PC-3 (cell line): ENCODE data around the gene WDR48. TPM values are rescaled to one million over a fixed set of nuclear protein-coding genes. Genes with fewer than 3 reads are reported as not detected.

Experiments
- ATAC-seq: fragments of 200-7000 bp; cut with Tn5 transposase; 2 replicates; pipeline ENCODE4 v1.9.1; 2020; ENCODE audit warnings: mild to moderate bottlenecking, moderate library complexity
- BruUV-seq: library from RNA; stranded (reverse); fragments of 400-500 nt; replicated peaks from 2 replicates; lab custom pipeline; 2021; lab: Mats Ljungman, UMichigan
- CTCF ChIA-PET: fragments of 300-600 bp; sonication (Branson Sonifier 250); formaldehyde crosslinking; loops from one replicate; lab custom pipeline; 2022; ENCODE audit warnings: antibody characterized with exemption; lab: Charles Lee
- POLR2A ChIA-PET: fragments of 300-600 bp; sonication (Branson Sonifier 250); formaldehyde crosslinking; loops from one replicate; lab custom pipeline; 2022; ENCODE audit warnings: antibody characterized with exemption; ENCODE audit not compliant: unreplicated experiment; lab: Charles Lee
- DNase-seq: peaks from one replicate; pipeline ENCODE4 v3.0.0-alpha.2; 2015
- H2AFZ ChIP-seq: fragments of 300-600 bp; sonication (generic); 2 replicates; pipeline ENCODE4 v1.6.0; 2016; ENCODE audit warnings: antibody characterized with exemption, low read length
- H3F3A ChIP-seq: fragments of 300-600 bp; sonication (generic); one replicate; pipeline ENCODE4 v1.6.0; 2017; ENCODE audit warnings: antibody characterized with exemption, low read length, control low read depth, mild to moderate bottlenecking; ENCODE audit not compliant: unreplicated experiment
- H3K27ac ChIP-seq: fragments of 300-600 bp; sonication (generic); 2 replicates; pipeline ENCODE4 v1.5.1; 2016; ENCODE audit warnings: mild to moderate bottlenecking, low read length
- H3K27me3 ChIP-seq: fragments of 300-600 bp; sonication (generic); 2 replicates; pipeline ENCODE4 v1.6.1; 2016; ENCODE audit warnings: low read length, mixed read lengths
- H3K36me3 ChIP-seq: fragments of 300-600 bp; sonication (generic); 2 replicates; pipeline ENCODE4 v1.6.1; 2016; ENCODE audit warnings: low read depth, mixed run types, low read length, mixed read lengths
- H3K4me1 ChIP-seq: fragments of 300-600 bp; sonication (generic); 2 replicates; pipeline ENCODE4 v1.5.1; 2016; ENCODE audit warnings: low read length; ENCODE audit not compliant: insufficient read depth
- H3K4me2 ChIP-seq: fragments of 300-600 bp; sonication (generic); 2 replicates; pipeline ENCODE4 v1.6.0; 2016; ENCODE audit warnings: low read length
- H3K4me3 ChIP-seq: fragments of 300-600 bp; sonication (generic); 2 replicates; pipeline ENCODE4 v1.5.1; 2016; ENCODE audit warnings: mild to moderate bottlenecking, low read length, mixed read lengths
- H3K79me2 ChIP-seq: fragments of 300-600 bp; sonication (generic); 2 replicates; pipeline ENCODE4 v1.6.1; 2017; ENCODE audit warnings: low read length, mixed read lengths
- H3K9ac ChIP-seq: fragments of 300-600 bp; sonication (generic); 2 replicates; pipeline ENCODE4 v1.6.0; 2016; ENCODE audit warnings: mild to moderate bottlenecking, low read length
- H3K9me2 ChIP-seq: fragments of 300-600 bp; sonication (generic); replicated peaks from 2 replicates; pipeline ENCODE4 v1.6.1; 2016; ENCODE audit warnings: mixed run types, low read length, mixed read lengths
- H3K9me3 ChIP-seq: fragments of 300-600 bp; sonication (generic); 2 replicates; pipeline ENCODE4 v1.6.1; 2016; ENCODE audit warnings: low read length, mixed read lengths
- H4K20me1 ChIP-seq: fragments of 300-600 bp; sonication (generic); 2 replicates; pipeline ENCODE4 v1.6.1; 2016; ENCODE audit warnings: low read length, mixed read lengths
- EZH2 ChIP-seq: fragments of 300-600 bp; sonication (generic); IDR thresholded peaks from one replicate; pipeline ENCODE4 v1.6.1; 2017; ENCODE audit warnings: antibody characterized with exemption, mild to moderate bottlenecking, low read length; ENCODE audit not compliant: unreplicated experiment
- EZH2phosphoT487 ChIP-seq: fragments of 300-600 bp; sonication (generic); IDR thresholded peaks from 2 replicates; pipeline ENCODE4 v1.6.1; 2018; ENCODE audit warnings: mild to moderate bottlenecking, antibody characterized with exemption, low read length, borderline replicate concordance
- intact Hi-C: fragments of 100-400 bp; cut with micrococcal nuclease; formaldehyde crosslinking; loops from 2 replicates; pipeline ENCODE4 v1.9.0; 2023
- total RNA-seq: library from RNA; depleted of rRNA; stranded (reverse); fragments of >200 nt; gene quantifications from 2 replicates; pipeline ENCODE4 v1.2.3, GENCODE V29; 2014
- TF ChIP-seq, protein P1 (sequence below): fragments of 300-600 bp; sonication (generic); conservative IDR thresholded peaks from 2 replicates; pipeline ENCODE4 v1.5.1; 2017; ENCODE audit warnings: antibody characterized with exemption, low read depth, mild to moderate bottlenecking, low read length

Gene WDR48
- total RNA-seq, 1 experiment from 2014 or later, result 21.0 TPM

DNA sequence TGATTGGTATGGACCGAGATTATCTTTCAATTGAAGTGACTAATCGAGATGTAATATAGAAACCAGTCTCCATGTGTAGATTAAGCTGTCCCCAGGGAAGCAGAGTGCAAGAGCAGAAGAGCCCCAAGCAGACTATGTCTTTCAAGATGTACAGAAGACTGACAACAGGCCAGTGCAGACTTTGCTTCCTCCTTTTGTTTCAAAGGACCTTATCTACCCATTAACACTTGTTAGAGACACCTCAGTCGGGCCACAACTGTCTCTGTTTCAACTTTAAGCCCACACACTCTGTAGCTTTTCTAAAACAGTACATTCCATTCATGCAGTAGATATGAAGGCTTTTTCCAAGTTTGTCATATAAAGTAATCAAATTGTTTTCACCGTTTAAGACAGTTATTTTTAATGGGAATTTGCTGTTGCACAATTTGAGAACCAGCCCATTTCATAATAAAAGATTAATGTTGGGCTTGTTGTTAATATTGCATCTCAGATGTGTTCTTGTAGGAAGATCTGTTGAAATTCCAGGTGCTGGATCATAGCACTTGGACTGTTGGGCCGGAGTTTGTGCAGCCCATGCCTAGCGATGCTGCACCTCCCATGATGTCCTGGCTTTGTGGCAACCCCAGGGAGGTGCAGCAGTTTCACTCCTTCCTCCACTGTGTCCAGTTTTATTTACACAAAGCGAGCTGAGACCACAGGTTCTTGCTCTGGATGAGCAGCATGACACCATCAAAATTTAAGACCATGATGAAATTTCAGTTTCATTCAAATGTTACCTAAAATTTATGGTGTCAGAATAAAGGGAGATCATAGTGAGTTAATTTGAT is 43.2 kb downstream of the WDR48 start:
- H3K27ac ChIP-seq, result no peak overlapping the region
- no peaks in the 10 kb centered on the region for H3K79me2 ChIP-seq
- TF ChIP-seq, protein P1, sequence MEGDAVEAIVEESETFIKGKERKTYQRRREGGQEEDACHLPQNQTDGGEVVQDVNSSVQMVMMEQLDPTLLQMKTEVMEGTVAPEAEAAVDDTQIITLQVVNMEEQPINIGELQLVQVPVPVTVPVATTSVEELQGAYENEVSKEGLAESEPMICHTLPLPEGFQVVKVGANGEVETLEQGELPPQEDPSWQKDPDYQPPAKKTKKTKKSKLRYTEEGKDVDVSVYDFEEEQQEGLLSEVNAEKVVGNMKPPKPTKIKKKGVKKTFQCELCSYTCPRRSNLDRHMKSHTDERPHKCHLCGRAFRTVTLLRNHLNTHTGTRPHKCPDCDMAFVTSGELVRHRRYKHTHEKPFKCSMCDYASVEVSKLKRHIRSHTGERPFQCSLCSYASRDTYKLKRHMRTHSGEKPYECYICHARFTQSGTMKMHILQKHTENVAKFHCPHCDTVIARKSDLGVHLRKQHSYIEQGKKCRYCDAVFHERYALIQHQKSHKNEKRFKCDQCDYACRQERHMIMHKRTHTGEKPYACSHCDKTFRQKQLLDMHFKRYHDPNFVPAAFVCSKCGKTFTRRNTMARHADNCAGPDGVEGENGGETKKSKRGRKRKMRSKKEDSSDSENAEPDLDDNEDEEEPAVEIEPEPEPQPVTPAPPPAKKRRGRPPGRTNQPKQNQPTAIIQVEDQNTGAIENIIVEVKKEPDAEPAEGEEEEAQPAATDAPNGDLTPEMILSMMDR, result no peak
- TF ChIP-seq EZH2phosphoT487, result no peak
- no peak for TF ChIP-seq EZH2
- no peaks in the 10 kb centered on the region for H3F3A ChIP-seq
- ATAC-seq (no peak), DNase-seq (no peak)
- H3K9me2 ChIP-seq, result no peaks in the 10 kb centered on the region
- intact Hi-C loops, result no loop called here
- ChIA-PET POLR2A (interaction anchor here (0.6 kb wide), 1 partner anchor 13 kb away, joined by 4 read pairs; the partner anchor contains the start of genes GORASP1 and TTC21A), CTCF (no interaction called here)
- H3K4me3 ChIP-seq, result no peak overlapping the region
- no peaks in the 10 kb centered on the region for H4K20me1 ChIP-seq
- no peak overlapping the region for H3K9ac ChIP-seq
- peaks cover 48% of the 10 kb centered on the region for H3K36me3 ChIP-seq
- no peaks in the 10 kb centered on the region for H3K4me1 ChIP-seq
- H2AFZ ChIP-seq, result no peak overlapping the region
- no peaks in the 10 kb centered on the region for H3K27me3 ChIP-seq
- no peak overlapping the region for H3K4me2 ChIP-seq
- TSS peak; percentile 16 for BruUV-seq
- no peaks in the 10 kb centered on the region for H3K9me3 ChIP-seq

DNA sequence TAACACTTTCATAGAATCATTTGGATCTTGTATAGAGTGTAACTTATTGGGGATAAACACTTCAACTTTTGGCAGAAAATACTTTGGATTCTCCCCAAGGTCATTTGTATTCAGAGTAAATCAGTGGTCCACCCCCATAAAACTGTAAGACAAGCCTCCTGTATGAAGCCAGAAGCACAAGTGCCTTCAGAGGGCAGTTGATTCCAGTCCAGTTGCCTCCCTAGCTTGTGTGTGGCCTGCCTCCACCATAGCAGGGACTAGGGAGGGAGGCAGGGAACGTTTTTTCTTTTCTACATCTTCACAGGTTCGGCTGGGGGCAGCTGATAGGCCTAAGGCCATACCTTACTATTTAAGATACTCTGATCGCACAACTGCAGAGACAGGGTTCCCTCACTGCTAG is 44.0 kb downstream of the WDR48 start:
- no peaks in the 10 kb centered on the region for H3K27me3 ChIP-seq
- CTCF ChIA-PET, result no interaction called here
- no peak overlapping the region for H2AFZ ChIP-seq
- no peak for TF ChIP-seq EZH2
- H3K79me2 ChIP-seq, result no peaks in the 10 kb centered on the region
- ATAC-seq, result no peak
- H3K4me3 ChIP-seq, result no peak overlapping the region
- intact Hi-C loops, result no loop called here
- H3F3A ChIP-seq, result no peaks in the 10 kb centered on the region
- no peak overlapping the region for H3K27ac ChIP-seq
- H4K20me1 ChIP-seq, result 0 out of 2 replicates have a peak, but pooled peaks cover 4% of the 10 kb centered on the region
- POLR2A ChIA-PET, result interaction anchor here (0.6 kb wide), 1 partner anchor 12 kb away, joined by 4 read pairs; the partner anchor contains the start of genes GORASP1 and TTC21A
- no peak overlapping the region for H3K4me2 ChIP-seq
- no peak for DNase-seq
- no peaks in the 10 kb centered on the region for H3K4me1 ChIP-seq
- no peaks in the 10 kb centered on the region for H3K9me2 ChIP-seq
- no peak overlapping the region for H3K9ac ChIP-seq
- H3K9me3 ChIP-seq, result no peaks in the 10 kb centered on the region
- H3K36me3 ChIP-seq, result peaks cover 47% of the 10 kb centered on the region
- no TSS peak for BruUV-seq

DNA sequence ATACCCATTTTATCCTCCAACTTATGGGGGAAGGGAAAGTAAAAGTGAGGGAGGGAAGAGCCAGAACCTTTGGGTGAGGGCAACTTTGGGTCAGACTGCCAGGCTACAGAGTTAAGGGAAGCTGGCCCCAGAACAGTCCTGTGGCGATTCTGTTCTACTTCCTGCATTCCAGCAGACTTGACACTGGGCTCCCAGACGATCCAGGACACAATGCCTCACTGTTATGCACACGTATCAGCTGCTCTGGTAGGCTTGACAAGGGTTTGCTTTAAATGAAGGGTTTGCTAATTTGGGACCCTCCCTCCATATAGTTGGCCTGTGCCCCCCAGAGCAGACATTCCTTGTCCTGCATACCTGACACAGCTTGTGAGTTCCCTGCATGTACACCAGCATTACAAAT is 45.0 kb downstream of the WDR48 start:
- ChIA-PET CTCF (no interaction called here), POLR2A (no interaction called here)
- Histone ChIP-seq H3K9me3 (no peaks in the 10 kb centered on the region), H3K9me2 (no peaks in the 10 kb centered on the region), H3F3A (no peaks in the 10 kb centered on the region), H3K36me3 (peaks cover 45% of the 10 kb centered on the region), H3K27me3 (no peaks in the 10 kb centered on the region), H3K4me3 (no peak overlapping the region), H3K27ac (no peak overlapping the region), H2AFZ (no peak overlapping the region), H4K20me1 (0 out of 2 replicates have a peak, but pooled peaks cover 4% of the 10 kb centered on the region), H3K4me1 (no peaks in the 10 kb centered on the region), H3K4me2 (no peak overlapping the region), H3K79me2 (no peaks in the 10 kb centered on the region), H3K9ac (no peak overlapping the region)
- ATAC-seq (no peak), DNase-seq (no peak)
- TF ChIP-seq EZH2phosphoT487 (no peak), EZH2 (no peak)
- TF ChIP-seq, protein P1, result no peak
- BruUV-seq, result TSS peak; percentile 13
- intact Hi-C loops, result no loop called here
